Type B pancreatic cell (in vitro differentiated cells): ENCODE results near the gene BACH2. TPM values are rescaled to one million over a fixed set of nuclear protein-coding genes. Genes with fewer than 3 reads are reported as not detected.
"Not testable (repeated sequence)": the region's sequence is repeated elsewhere in the genome, so short reads cannot be mapped to it uniquely, and the experiment has no call there.

Source experiments
- DNase-seq: peaks from one replicate; pipeline ENCODE4 v3.0.0; 2021; ENCODE audit warnings: mixed read lengths; ENCODE audit not compliant: unreplicated experiment; ENCODE audit errors: extremely low spot score
- H3K27ac Mint-ChIP-seq: 2 replicates; pipeline ENCODE4 v1.8.0; 2021; ENCODE audit warnings: mild to moderate bottlenecking, mixed read lengths
- H3K27me3 Mint-ChIP-seq: 2 replicates; pipeline ENCODE4 v1.8.0; 2021; ENCODE audit warnings: mixed read lengths
- H3K36me3 Mint-ChIP-seq: 2 replicates; pipeline ENCODE4 v1.8.0; 2021; ENCODE audit warnings: mixed read lengths
- H3K4me1 Mint-ChIP-seq: one replicate; pipeline ENCODE4 v1.8.0; 2021; ENCODE audit warnings: mixed read lengths; ENCODE audit not compliant: unreplicated experiment
- H3K4me3 Mint-ChIP-seq: 2 replicates; pipeline ENCODE4 v1.8.0; 2021; ENCODE audit warnings: mild to moderate bottlenecking, mixed read lengths
- H3K9me3 Mint-ChIP-seq: 2 replicates; pipeline ENCODE4 v1.8.0; 2021; ENCODE audit warnings: mixed read lengths
- CTCF ChIP-seq: fragments of 200-600 bp; sonication (generic); conservative IDR thresholded peaks from 2 replicates; pipeline ENCODE4 v1.5.0; 2021; ENCODE audit warnings: antibody characterized with exemption, mild to moderate bottlenecking
- total RNA-seq: library from RNA; stranded (reverse); gene quantifications from 2 replicates; pipeline ENCODE4 v1.2.1, GENCODE V29; 2021; ENCODE audit warnings: low replicate concordance

The BACH2 gene
- total RNA-seq, 1 donor from 2014 or later = 33.5 TPM

GRCh38 chr6:90209527-90209926 is 87.1 kb downstream of the BACH2 start:
- Mint-ChIP-seq H3K9me3 (no peaks in the 10 kb centered on the region), H3K27ac (no peak overlapping the region), H3K4me3 (no peak overlapping the region), H3K36me3 (peaks cover 23% of the 10 kb centered on the region), H3K4me1 (no peaks in the 10 kb centered on the region), H3K27me3 (no peaks in the 10 kb centered on the region)
- no peak for TF ChIP-seq CTCF
- no peak for DNase-seq

- H3K9me3 Mint-ChIP-seq, H3K4me3 Mint-ChIP-seq, H3K27ac Mint-ChIP-seq, DNase-seq, H3K27me3 Mint-ChIP-seq, H3K4me1 Mint-ChIP-seq: not testable (repeated sequence)
- peaks cover 27% of the 10 kb centered on the region for H3K36me3 Mint-ChIP-seq
Measured at GRCh38 chr6:90208690-90209089, 88.0 kb downstream of the BACH2 start.

GRCh38 chr6:90204327-90205056 is 92.2 kb downstream of the BACH2 start:
- DNase-seq = no peak
- no peak for TF ChIP-seq CTCF
- no peaks in the 10 kb centered on the region for H3K4me1 Mint-ChIP-seq
- H3K27ac Mint-ChIP-seq = no peak overlapping the region
- no peak overlapping the region for H3K4me3 Mint-ChIP-seq
- no peaks in the 10 kb centered on the region for H3K27me3 Mint-ChIP-seq
- H3K9me3 Mint-ChIP-seq = peaks cover 1% of the 10 kb centered on the region
- peaks cover 30% of the 10 kb centered on the region for H3K36me3 Mint-ChIP-seq

GRCh38 chr6:90203672-90204071 is 93.0 kb downstream of the BACH2 start:
- H3K4me1 Mint-ChIP-seq = no peaks in the 10 kb centered on the region
- H3K27me3 Mint-ChIP-seq = no peaks in the 10 kb centered on the region
- no peak for DNase-seq
- H3K27ac Mint-ChIP-seq = no peak overlapping the region
- H3K9me3 Mint-ChIP-seq = peaks cover 3% of the 10 kb centered on the region
- H3K4me3 Mint-ChIP-seq = no peak overlapping the region
- no peak for TF ChIP-seq CTCF
- H3K36me3 Mint-ChIP-seq = peaks cover 31% of the 10 kb centered on the region

GRCh38 chr6:90202156-90202555 is 94.5 kb downstream of the BACH2 start:
- Mint-ChIP-seq H3K4me1 (no peaks in the 10 kb centered on the region), H3K27ac (no peak overlapping the region), H3K4me3 (no peak overlapping the region), H3K36me3 (peaks cover 30% of the 10 kb centered on the region), H3K9me3 (peaks cover 8% of the 10 kb centered on the region), H3K27me3 (no peaks in the 10 kb centered on the region)
- TF ChIP-seq CTCF = no peak
- DNase-seq = no peak

- Mint-ChIP-seq H3K4me1 (peaks cover 10% of the 10 kb centered on the region), H3K9me3 (peaks cover 8% of the 10 kb centered on the region), H3K4me3 (no peak overlapping the region), H3K27me3 (no peaks in the 10 kb centered on the region), H3K27ac (no peak overlapping the region), H3K36me3 (peaks cover 22% of the 10 kb centered on the region)
- no peak for DNase-seq
- TF ChIP-seq CTCF = no peak
Measured at GRCh38 chr6:90199900-90200299, 96.7 kb downstream of the BACH2 start.
